ENCODE results near the gene C1QTNF1.

GRCh38 chr17:79065105-79065670 lies 41.2 kb downstream of the C1QTNF1 start:
- peak; percentile 75 for TF ChIP-seq CTCF (conservative IDR thresholded peaks at IDR 0.05; ENCODE audit: low read depth, low read length)
- TF ChIP-seq EZH2 (IDR thresholded peaks at IDR 0.05; ENCODE audit: borderline replicate concordance, low read depth, low read length, poor library complexity, severe bottlenecking): no peak
